HG03108 (cell line): ENCODE measurements around the gene MRGPRE.

Experiments
- ATAC-seq: cut with Tn5 transposase; IDR thresholded peaks from one replicate; pipeline ENCODE4 v1.9.1; 2021; ENCODE audit warnings: moderate library complexity; ENCODE audit not compliant: unreplicated experiment

The MRGPRE gene

GRCh38 chr11:3226846-3227567, 5.2 kb downstream of the MRGPRE start:
- no peak for ATAC-seq

DNA sequence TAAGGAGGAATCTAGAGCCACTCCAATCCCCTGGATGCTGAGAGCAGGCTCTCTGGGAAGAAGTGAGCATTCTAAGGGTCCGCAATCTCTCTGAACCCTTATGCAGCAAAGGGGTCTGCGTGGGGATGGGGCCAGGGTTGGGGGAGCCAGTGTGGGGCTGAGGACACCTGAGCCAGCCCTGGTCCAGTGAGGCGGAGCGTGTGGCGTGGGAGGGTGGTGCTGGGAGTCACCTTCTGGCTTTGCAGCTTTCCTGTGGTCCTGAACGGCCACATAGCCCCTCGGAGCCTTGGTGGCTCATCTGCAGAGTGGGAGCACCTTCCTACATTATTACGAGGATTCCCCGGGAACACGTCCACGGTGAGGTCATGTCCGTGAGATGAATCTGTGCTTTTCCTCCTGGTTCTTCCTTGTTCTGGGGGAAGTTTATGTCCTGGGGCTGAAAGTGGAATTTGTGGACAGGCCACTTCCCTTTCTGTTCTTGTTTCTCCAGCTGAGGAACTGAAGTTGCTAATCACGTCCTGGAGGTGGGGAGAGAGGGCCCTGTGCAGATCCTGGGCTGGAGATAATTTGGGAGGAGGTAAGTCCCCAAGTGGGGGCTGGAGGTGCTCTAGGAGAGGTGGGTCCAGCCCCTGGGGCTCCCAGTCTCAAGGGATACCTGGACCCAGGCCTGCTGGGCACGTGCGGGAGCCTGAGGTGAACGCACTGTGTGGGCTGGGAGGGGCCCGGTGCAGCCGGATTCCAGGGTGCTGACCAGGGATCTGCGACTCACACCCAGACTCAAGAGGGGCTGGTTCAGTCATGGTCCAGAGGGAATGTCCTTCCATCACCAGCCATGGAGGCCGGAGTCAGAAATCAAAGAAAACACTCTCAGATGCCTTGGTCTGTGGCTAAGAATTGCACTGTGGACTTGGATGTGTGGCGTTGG, 6.1 kb downstream of the MRGPRE start:
- ATAC-seq, result no peak

DNA sequence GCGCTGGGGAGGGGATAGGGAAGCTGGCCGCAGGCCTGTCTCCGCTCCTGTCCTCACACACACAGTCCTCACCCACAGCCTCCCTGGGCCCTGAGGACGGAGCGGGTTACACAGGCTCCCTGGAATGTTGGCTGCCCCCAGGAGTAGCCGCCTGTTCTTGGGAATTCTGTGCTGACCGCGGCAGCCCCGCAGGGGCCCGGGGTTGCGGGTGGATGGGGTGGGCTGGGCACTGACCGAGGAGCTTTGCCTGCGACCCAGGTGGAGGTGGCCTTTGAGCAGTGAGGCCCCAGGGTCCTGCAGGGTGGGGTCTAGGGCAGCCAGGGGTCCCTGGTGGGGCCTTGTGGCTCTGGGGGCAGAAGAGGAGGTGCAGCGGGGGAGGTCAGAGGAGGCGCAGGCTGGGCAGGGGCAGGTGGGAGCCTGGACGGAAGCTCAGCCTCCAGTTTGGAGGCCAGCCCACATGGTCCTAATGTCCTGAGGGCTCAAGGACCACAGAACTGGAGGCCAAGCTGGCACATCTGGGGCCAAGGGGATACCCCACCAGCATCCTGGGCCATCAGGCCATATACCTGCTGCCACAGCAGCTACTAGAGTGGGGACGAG, 7.0 kb downstream of the MRGPRE start:
- no peak for ATAC-seq

- no peak for ATAC-seq
These were observed 7.7 kb downstream of the MRGPRE start for GRCh38 chr11:3224401-3225057.

DNA sequence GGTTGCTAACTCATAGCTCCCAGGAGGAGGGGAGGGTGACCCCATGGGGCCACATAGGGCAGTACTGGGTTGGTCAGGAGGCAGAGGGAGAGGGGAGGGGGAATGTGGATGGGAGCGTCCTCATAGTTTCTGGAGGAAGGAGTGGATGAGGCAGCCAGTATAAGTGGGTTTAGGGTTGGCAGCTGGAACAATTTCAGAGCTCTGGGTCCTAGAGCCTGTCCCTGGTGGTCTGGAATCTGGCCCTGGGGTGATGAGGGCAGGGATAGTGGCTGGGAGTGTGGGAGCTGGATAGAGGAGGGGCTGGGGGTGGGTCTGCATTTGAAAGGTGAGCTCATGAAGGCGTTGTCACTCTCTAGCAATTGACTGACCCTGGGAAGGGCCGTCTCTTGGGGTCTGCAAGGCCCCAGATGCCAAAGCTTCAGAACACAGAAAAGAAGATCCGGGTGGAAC, 8.3 kb downstream of the MRGPRE start:
- no peak for ATAC-seq

- ATAC-seq, result no peak
These were observed 9.0 kb downstream of the MRGPRE start for GRCh38 chr11:3222941-3223915.

GRCh38 chr11:3222003-3222855, 10.0 kb downstream of the MRGPRE start:
- no peak for ATAC-seq

DNA sequence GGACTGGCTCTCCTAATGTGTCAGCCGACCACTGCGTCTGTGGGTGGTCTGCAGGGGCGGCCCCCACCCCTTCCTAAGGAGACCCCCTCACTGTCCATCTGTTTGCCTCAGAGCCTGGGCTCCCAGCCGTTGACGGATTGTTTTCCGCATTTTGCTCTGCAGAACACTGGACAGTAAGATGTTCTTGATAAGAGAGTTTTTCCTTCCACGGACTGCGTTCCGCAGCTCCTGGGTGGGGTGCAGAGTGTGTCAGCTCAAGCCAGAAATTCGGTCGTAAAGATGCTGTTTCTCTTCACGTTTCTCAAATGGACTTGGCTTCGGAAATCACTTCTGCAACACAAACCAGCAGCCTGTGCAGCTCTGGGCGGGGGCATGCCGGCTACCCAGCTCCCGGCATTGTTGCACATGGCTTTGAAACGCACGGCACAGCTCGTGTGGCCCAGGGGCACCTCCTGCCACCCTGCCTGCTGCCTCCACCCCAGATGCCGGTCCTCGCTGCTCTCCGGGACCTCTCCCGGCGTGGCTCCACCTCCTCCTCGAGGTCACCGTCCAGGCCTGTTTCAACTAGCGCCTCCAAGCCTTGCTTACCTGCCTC, 10.7 kb downstream of the MRGPRE start:
- ATAC-seq, result no peak

- ATAC-seq, result no peak
These were observed 11.5 kb downstream of the MRGPRE start for GRCh38 chr11:3220521-3221407.

DNA sequence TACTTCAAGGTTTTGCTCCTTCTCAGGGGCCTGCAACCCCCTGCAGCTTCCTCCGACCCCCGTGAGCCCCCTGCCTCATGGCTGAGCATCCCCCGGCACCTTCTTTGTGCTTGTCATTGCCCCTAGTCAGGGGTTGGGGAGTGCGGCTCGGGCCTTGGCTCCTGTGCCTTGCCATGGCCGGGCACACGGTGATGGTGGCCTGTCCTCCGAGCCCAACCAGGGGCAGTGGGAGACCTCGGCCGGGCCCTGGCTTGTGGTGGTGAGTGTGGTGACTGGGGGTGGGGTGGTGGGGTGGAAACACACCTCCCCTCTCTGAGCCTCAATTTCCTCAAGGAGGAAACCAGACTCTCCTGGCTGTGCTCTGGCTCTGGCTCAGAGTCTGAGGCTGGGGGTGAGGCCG, 12.1 kb downstream of the MRGPRE start:
- no peak for ATAC-seq

- ATAC-seq, result no peak
These were observed 12.8 kb downstream of the MRGPRE start for GRCh38 chr11:3219281-3219892.

DNA sequence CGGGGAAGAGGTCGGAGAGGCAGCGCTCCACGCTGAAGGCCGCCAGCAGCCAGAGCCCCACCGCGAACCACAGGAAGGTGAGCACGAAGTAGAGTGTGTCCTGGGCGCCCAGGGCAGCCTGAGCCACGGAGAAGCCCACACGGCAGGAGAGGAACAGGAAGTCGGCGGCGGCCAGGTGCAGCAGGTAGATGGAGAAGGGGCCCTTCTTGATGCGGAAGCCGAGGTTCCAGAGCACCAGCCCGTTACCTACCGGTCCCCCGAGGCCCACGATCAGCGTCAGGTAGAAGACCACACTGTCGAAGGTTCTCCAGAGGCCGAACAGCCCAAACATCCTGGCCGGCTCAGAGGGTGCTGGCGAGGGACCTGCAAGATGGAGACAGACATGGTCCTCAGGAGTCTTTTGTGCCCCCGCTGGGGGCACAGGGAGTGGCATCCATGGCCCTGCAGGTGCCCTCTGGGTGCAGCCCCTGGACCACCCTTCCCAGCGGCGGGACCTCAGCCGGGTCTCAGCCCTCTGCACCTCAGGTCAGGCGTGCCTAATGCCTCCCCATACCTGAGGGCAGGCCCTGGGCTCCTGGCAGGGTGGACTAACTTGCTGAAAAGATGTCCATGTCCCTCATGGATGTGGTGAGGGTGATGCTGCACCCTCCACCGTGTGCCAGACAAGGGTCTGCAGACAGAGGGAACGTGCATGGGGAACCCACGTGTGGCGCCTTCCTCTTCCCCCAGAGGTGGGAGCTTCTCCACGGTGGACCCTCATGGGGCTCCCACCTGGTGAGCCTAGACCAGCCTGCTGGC, 13.5 kb downstream of the MRGPRE start, which contains the start of gene MRGPRG:
MRGPRG (minus strand) TSS at position 331 of the 798 bp plus-strand sequence; CDS start at position 331, 0 bp downstream.
- ATAC-seq, result no peak

DNA sequence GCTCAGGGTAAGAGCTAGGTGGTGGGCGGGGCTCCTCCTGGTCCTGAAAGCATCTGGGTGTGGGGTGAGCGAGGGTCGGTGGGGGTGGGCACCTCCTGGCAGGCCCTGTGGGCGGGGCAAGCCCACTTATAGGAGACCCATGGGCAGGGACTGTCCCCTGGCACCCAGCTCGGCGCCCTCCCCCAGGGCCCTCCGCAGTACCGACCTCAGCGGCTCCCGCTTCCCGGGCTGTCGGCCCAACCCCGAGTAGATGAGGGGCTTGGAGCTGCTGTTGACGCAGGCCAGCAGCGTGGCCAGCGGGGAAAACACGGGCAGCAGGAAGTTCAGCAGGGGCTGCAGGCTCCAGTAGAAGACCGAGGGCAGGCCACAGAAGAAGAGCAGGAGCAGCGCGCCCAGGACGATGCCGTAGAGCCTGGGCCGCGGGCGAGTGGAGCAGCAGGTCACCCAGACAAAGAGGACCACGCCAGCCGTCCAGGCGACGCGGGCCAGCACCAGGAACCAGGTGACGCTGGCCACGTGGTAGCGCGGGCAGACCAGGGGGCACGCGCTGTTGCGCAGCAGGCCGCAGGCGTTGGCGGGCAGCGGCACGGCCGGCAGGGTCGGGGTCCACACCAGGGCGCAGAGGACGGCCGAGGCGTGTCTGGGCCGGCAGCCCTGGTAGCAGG, 14.3 kb downstream of the MRGPRE start:
- ATAC-seq, result no peak

GRCh38 chr11:3216027-3216525, 16.1 kb downstream of the MRGPRE start:
- no peak for ATAC-seq

- no peak for ATAC-seq
These were observed 16.7 kb downstream of the MRGPRE start for GRCh38 chr11:3215346-3216026.
